Measurements from ENCODE around the gene RAB3GAP2.

The RAB3GAP2 gene

DNA sequence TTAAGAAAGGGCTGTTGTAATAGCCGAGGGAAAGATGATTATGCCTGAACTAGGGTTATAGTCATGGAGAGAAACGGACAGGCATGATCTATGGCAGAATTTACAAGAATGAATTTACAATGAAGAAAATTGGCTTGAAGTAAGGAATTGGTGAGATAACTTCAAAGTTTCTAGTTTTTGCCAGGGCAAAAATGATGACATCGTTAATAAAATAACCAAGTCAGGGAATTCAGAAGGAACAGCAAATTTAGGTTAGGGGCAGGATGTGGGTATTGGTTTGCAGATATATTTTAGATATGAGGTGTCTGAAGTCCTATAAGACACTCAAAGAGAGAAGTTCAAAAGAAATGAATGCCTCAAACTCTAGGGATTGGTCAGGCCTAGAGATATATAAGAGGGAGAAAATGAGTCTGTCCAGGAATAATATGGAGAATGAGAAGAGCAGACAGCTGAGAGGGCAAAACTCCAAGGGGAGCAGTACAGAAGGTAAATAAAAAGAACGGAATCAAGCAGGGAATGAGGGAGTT is 115.6 kb downstream of the RAB3GAP2 start:
- Histone ChIP-seq H3K36me3 (peaks cover 64% of the 10 kb centered on the region), H3K4me3 (ENCODE audit: low read depth, low read length) (no peak overlapping the region), H3K9me3 (ENCODE audit: severe bottlenecking) (no peaks in the 10 kb centered on the region), H3K27me3 (ENCODE audit: insufficient read depth, low read depth, severe bottlenecking) (no peaks in the 10 kb centered on the region), H3K27ac (no peak overlapping the region)
- no peak for DNase-seq
- TF ChIP-seq, protein P1, sequence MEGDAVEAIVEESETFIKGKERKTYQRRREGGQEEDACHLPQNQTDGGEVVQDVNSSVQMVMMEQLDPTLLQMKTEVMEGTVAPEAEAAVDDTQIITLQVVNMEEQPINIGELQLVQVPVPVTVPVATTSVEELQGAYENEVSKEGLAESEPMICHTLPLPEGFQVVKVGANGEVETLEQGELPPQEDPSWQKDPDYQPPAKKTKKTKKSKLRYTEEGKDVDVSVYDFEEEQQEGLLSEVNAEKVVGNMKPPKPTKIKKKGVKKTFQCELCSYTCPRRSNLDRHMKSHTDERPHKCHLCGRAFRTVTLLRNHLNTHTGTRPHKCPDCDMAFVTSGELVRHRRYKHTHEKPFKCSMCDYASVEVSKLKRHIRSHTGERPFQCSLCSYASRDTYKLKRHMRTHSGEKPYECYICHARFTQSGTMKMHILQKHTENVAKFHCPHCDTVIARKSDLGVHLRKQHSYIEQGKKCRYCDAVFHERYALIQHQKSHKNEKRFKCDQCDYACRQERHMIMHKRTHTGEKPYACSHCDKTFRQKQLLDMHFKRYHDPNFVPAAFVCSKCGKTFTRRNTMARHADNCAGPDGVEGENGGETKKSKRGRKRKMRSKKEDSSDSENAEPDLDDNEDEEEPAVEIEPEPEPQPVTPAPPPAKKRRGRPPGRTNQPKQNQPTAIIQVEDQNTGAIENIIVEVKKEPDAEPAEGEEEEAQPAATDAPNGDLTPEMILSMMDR (IDR thresholded peaks at IDR 0.05; ENCODE audit: low read depth, low read length): no peak

DNA sequence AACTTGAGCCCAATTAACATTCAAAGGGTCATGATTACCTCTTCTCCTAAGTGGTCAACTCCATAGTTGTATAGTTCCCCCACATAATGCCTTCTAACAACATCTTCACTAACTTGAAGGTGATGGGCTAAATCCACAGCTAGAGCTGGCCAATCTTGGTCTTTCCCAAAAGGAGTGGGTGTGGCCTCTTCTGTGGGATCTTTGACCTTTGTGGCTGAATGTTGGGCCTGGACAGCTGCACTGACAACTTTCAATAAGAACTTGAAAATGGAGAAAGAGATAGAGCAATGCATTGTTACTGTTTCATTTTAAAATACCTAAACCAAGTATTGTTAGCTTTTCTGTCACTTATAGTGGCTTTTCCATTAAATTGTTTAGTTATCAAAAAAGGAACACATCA is 119.1 kb downstream of the RAB3GAP2 start:
- Histone ChIP-seq H3K27me3 (ENCODE audit: insufficient read depth, low read depth, severe bottlenecking) (no peaks in the 10 kb centered on the region), H3K27ac (no peak overlapping the region), H3K4me3 (ENCODE audit: low read depth, low read length) (no peak overlapping the region), H3K9me3 (ENCODE audit: severe bottlenecking) (no peaks in the 10 kb centered on the region), H3K36me3 (peaks cover 68% of the 10 kb centered on the region)
- TF ChIP-seq, protein P1 (IDR thresholded peaks at IDR 0.05; ENCODE audit: low read depth, low read length): no peak
- DNase-seq: no peak

DNA sequence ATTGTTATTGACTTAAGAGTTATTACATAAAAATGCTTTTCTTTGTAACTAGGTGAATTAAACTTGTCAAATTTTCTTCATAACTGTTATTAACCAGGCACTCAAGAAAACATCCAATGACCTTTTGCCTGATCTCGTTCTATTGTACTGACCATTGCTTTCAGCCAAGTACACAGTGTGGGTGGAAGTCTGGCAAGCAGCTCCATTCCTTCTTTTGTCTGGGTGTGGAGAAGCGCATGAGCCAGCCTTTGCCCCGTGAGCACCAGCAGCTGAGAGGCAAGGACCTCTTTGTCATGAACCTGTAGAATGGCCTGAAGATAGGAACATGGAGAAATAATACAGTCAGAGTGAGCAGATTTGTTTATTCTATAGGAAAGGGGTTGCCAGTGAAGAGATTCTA is 120.8 kb downstream of the RAB3GAP2 start:
- no peak for DNase-seq
- H3K36me3 ChIP-seq: peaks cover 62% of the 10 kb centered on the region

DNA sequence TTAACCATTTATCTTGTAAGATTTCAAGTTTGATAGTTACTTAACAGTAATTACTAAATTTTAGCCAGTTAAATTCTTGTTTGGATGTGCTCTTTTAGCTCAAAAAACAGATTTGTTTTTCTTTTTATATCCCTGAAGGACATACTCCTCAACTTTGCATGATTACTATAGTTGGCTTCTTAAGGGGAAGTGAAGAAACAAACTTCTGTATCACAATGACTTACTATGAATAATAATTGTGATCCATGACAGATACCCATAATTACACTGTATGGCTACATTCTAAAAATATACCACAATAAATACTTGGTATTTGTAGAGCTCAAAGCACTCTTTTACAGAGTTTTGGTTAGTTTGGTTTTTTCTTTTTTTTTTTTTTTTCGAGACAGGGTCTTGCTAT is 122.5 kb downstream of the RAB3GAP2 start:
- no peak for DNase-seq
- H3K9me3 ChIP-seq (ENCODE audit: severe bottlenecking): no peaks in the 10 kb centered on the region
- TF ChIP-seq, protein P1 (IDR thresholded peaks at IDR 0.05; ENCODE audit: low read depth, low read length): no peak
- peaks cover 56% of the 10 kb centered on the region for H3K36me3 ChIP-seq
- H3K27me3 ChIP-seq (ENCODE audit: insufficient read depth, low read depth, severe bottlenecking): no peaks in the 10 kb centered on the region
- H3K27ac ChIP-seq: no peak overlapping the region
- H3K4me3 ChIP-seq (ENCODE audit: low read depth, low read length): no peak overlapping the region

More for the DNA sequence above, 120.8 kb downstream of the RAB3GAP2 start:
- no peaks in the 10 kb centered on the region for H3K9me3 ChIP-seq (ENCODE audit: severe bottlenecking)
- no peak overlapping the region for H3K27ac ChIP-seq
- TF ChIP-seq, protein P1 (IDR thresholded peaks at IDR 0.05; ENCODE audit: low read depth, low read length): no peak
- no peaks in the 10 kb centered on the region for H3K27me3 ChIP-seq (ENCODE audit: insufficient read depth, low read depth, severe bottlenecking)
- H3K4me3 ChIP-seq (ENCODE audit: low read depth, low read length): no peak overlapping the region

DNA sequence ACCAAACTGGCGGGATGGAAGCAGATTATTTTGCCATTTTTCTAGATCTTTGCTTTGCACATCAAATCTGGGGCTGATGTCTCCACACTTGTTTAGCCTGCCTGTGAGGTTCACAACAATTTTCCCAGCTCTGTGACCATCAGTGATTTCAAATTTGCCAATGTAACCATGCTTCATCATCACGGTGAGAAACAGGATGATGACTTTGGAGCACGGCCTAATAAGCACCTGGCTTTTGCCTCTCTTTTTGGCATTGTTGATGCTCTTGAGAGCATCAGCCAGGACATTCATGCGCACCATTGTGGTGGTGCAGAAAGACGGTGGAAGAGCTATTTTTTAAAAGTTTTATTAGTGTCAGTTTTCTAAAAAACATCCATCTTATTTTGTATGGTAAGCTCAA is 128.2 kb downstream of the RAB3GAP2 start:
- no peak overlapping the region for H3K27ac ChIP-seq
- H3K27me3 ChIP-seq (ENCODE audit: insufficient read depth, low read depth, severe bottlenecking): no peaks in the 10 kb centered on the region
- no peaks in the 10 kb centered on the region for H3K9me3 ChIP-seq (ENCODE audit: severe bottlenecking)
- TF ChIP-seq, protein P1 (IDR thresholded peaks at IDR 0.05; ENCODE audit: low read depth, low read length): no peak
- H3K4me3 ChIP-seq (ENCODE audit: low read depth, low read length): no peak overlapping the region
- DNase-seq: no peak
- peaks cover 68% of the 10 kb centered on the region for H3K36me3 ChIP-seq

DNA sequence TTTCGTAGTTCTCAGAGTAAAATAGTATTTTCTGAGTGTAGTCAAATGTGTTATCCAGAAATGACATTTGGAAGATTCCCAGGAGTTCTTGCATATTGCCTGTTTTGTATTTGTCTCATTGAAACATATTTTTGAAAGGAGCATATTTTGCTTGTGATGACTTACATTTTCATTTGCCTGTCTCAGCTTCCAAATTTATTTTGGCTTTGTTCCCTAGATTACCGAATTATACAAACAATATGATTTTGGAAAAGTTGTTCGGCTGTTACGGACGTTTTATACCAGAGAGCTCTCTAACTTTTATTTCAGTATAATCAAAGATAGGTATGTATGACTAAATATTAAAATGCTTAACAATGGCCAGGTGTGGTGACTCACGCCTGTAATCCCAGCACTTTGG is 132.3 kb downstream of the RAB3GAP2 start:
- TF ChIP-seq, protein P1 (IDR thresholded peaks at IDR 0.05; ENCODE audit: low read depth, low read length): no peak
- H3K27me3 ChIP-seq (ENCODE audit: insufficient read depth, low read depth, severe bottlenecking): no peaks in the 10 kb centered on the region
- H3K36me3 ChIP-seq: peaks cover 70% of the 10 kb centered on the region
- H3K4me3 ChIP-seq (ENCODE audit: low read depth, low read length): no peak overlapping the region
- no peak for DNase-seq
- no peak overlapping the region for H3K27ac ChIP-seq
- H3K9me3 ChIP-seq (ENCODE audit: severe bottlenecking): no peaks in the 10 kb centered on the region

All from WERI-Rb-1 (cell line).